ENCODE measurements around the gene MTHFR.
A peak's percentile ranks its signal among the peaks of the same experiment; 100 is the strongest.

Gene MTHFR

DNA sequence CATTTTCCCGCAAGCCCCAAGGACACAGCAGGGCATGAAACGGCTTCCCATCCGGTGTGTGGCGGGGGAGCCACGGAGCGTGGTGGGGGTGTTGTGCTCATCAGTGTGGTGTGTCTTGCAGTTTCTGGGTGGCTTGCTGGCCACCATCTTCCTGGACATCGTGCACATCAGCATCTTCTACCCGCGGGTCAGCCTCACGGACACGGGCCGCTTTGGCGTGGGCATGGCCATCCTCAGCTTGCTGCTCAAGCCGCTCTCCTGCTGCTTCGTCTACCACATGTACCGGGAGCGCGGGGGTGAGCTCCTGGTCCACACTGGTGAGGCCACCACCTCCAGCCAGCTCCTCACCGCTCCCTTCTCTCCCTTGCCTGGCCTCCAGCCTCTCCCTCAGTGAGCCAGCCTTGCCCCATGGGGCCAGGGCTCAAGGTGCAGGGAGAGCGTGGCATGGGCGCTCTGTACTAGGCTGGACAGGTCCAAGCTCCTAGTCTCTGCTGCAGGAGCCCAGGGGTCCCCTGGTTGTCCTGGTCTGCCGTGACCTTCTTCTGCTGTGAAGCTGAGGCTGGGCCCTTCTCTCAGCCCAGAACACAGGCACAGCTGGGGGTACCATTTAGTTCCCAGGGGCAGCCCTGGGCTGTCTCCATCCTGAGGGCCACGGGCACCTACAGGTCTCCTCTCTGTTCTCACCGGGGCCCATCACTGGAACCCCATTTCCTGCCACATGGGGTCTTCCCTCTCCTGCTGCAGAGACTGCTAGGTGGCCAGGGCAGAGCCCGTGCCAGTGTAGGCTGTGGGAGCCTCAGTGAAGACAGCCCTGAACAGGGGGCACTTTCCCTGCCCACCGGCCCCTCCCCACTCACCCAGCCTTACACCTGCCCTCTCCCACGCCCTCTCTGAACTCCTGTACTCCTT lies 57.2 kb downstream of the MTHFR start:
- Mint-ChIP-seq H3K9me3 (no peaks in the 10 kb centered on the region), H3K27ac (peak overlapping the region; percentile 65)

DNA sequence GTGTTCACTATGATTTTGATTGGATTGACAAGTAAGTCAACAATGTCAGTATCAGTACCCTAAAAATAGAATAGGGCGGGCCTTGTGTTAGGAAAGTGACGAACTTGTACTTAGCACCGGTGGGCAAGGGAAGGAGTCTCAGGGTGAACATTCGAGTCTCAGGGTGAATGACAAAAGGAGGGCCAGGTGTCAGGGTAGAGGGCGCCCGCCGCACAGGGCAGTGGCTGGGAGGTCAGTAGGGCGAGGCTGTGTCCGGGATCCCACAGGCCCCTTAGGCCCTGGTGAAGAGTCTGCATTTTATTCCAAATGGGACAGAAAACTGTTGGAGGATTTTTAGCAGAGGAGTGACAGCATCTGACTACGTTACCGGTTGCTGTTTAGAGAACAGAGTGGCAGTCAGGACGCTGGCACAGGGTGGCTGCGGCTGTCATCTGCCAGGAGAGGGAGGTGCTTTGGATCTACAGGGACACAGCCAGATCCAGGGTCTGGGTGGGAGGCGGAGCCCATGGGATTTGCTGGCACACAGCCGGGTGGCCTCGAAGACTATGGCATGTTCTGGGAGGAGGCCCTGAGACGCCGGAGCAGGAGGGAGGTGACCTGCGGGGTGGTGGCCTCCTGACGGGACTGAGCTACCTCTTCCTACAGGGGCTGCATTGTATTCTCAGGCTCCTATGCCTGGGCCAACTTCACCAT lies 58.8 kb downstream of the MTHFR start:
- Mint-ChIP-seq H3K9me3 (no peaks in the 10 kb centered on the region), H3K27ac (no peak overlapping the region), H3K27me3 (no peaks in the 10 kb centered on the region), H3K4me1 (ENCODE audit: low read depth) (peaks cover 17% of the 10 kb centered on the region), H3K4me3 (no peak overlapping the region), H3K36me3 (ENCODE audit: low read depth) (peaks cover 4% of the 10 kb centered on the region)

More for the DNA sequence above, 57.2 kb downstream of the MTHFR start:
- Mint-ChIP-seq H3K4me3 (no peak overlapping the region), H3K27me3 (no peaks in the 10 kb centered on the region), H3K4me1 (ENCODE audit: low read depth) (peaks cover 6% of the 10 kb centered on the region), H3K36me3 (ENCODE audit: low read depth) (peaks cover 4% of the 10 kb centered on the region)

DNA sequence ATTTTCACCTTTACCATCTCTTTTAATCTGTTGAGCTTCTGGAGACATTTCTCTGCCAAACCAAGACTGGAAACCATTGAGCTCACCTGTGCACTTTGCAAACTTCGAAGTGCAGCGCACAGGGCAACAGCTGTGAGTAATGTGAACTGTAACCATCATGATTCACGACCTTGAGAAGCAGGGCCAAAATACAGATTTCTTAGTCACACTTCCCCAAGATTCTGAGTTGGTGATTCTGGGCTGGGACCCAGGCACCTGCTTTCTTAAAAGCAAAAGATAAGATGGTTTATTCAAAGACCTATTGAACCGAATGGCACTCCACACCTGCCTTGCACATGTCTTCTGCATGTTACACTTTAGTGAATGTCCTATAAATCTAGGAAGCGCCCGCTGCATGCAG lies 59.7 kb downstream of the MTHFR start:
- Mint-ChIP-seq H3K4me1 (ENCODE audit: low read depth) (peaks cover 25% of the 10 kb centered on the region), H3K27me3 (no peaks in the 10 kb centered on the region), H3K27ac (no peak overlapping the region), H3K9me3 (no peaks in the 10 kb centered on the region), H3K4me3 (no peak overlapping the region), H3K36me3 (ENCODE audit: low read depth) (peaks cover 4% of the 10 kb centered on the region)

DNA sequence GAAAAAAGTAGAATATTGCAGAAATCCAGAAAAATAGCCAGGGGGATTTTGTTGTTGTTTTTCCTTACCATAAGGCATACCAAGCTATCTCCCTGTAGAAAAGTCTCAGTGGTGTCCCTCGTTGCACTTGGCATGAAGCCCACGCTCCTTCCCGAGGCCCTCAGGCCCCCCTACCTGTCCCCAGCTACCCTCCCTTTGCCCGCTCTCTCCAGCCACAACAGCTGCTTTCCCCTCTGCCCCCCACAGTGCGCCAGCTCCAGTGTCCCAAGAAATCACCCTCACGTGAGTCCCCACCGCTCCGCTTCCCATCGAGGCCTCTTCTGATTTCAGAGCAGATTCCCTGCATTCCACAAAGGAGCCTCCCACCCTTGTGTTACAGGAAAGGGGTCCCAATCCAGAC lies 61.5 kb downstream of the MTHFR start:
- Mint-ChIP-seq H3K36me3 (ENCODE audit: low read depth) (peaks cover 4% of the 10 kb centered on the region), H3K9me3 (no peaks in the 10 kb centered on the region), H3K4me3 (no peak overlapping the region), H3K4me1 (ENCODE audit: low read depth) (peaks cover 43% of the 10 kb centered on the region), H3K27ac (no peak overlapping the region), H3K27me3 (no peaks in the 10 kb centered on the region)

DNA sequence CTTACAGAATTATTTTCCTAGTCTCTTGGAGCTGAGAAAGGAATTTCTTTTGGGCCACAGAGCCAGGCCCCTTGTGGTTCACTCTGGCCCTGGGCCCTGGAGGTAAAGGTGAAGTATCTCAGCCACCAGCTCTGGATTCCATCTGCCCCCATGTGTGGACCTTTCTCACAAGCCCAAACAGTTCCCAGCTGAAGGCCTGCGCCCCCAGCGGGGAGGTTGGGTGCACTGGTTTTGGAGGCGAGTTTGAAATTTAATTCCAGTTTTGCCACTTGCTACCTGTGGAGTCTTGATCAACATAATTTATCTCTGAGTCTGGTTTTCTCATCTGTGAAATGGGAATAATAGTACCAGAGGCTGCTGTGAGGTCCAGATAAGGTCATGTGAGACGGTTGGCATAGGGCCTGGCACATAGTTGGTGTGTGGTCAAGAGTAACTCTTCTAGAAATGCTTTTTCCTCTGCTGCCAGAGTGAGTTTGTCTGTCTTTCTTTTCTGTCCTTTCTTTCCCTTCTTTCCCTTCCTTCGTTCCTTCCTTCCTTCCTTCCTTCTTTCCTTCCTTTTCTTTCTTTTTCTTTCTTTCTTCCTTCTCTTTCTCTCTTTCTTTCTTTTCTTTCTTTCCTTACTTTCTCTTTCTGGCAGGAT lies 63.7 kb downstream of the MTHFR start:
- H3K27me3 Mint-ChIP-seq = no peaks in the 10 kb centered on the region
- H3K36me3 Mint-ChIP-seq (ENCODE audit: low read depth) = peaks cover 4% of the 10 kb centered on the region
- peaks cover 53% of the 10 kb centered on the region for H3K4me1 Mint-ChIP-seq (ENCODE audit: low read depth)
- no peaks in the 10 kb centered on the region for H3K9me3 Mint-ChIP-seq
- no peak overlapping the region for H3K27ac Mint-ChIP-seq
- H3K4me3 Mint-ChIP-seq = no peak overlapping the region

DNA sequence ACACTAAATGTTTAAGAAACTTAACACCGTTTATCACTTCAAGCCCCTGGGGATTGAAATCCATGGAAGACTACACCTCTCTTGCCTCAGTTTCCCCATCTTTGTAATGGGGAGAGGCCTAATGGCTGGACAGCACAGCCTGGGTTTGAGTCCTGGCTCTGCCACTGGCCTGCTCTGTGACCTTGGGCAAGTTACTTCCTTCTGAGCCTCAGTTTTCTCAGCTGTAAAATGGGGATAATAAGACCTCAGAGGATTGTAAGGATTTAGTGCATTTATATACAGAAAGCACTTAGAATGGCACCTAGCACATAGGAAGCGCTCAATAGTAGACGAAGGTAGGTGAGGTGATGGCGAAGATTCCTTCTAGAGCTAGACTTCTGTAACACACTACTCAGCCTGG lies 64.3 kb downstream of the MTHFR start:
- no peak overlapping the region for H3K4me3 Mint-ChIP-seq
- H3K27ac Mint-ChIP-seq = no peak overlapping the region
- H3K4me1 Mint-ChIP-seq (ENCODE audit: low read depth) = peaks cover 58% of the 10 kb centered on the region
- H3K36me3 Mint-ChIP-seq (ENCODE audit: low read depth) = peaks cover 1% of the 10 kb centered on the region
- no peaks in the 10 kb centered on the region for H3K9me3 Mint-ChIP-seq
- no peaks in the 10 kb centered on the region for H3K27me3 Mint-ChIP-seq

DNA sequence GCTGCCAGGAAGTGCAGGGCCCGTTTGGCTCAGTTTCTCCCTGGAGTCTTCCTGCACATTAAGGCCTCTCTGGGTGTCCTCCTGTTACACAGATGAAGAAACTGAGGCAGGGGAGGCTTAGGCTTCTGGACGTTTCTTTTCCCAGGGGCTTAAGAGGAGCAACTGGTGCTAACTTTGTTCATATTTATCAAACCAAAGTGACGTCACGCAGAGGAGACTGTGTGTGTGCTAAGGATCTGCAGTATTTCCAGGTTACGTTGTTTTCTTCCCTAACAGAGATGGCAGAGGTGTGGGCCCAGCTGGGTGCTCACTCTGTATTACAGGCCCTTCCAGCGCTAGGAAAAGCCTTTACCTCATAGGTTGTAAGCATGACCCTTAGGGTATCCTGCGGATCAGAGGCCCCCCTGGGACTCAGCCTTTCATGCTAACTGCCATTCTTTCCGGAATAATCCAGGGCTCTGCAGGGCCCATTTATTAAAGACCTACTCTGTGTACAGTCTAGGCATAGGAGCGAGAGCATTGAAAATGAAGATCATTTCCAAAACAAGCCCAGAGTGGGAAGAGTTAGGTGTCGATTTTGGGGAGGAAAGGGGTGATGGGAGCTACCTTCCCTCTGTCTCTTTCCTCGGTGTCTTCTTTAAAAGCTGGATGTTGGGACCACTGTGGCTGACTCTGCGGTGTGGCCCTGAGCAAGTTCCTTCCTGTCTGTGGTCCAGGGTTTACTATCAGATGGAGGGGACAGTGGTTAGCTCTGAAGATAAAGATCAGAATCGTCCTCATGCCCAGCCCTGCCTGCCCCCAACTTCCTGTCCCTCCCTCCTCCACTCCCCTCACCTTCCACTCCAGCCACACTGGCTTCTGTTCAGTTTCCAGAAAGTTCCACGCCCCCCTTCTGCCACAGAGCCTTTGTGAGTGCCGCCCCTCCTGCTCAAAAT lies 65.2 kb downstream of the MTHFR start:
- H3K4me1 Mint-ChIP-seq (ENCODE audit: low read depth) = peaks cover 64% of the 10 kb centered on the region
- no peaks in the 10 kb centered on the region for H3K27me3 Mint-ChIP-seq
- peak overlapping the region; percentile 65 for H3K27ac Mint-ChIP-seq
- H3K9me3 Mint-ChIP-seq = no peaks in the 10 kb centered on the region
- no peaks in the 10 kb centered on the region for H3K36me3 Mint-ChIP-seq (ENCODE audit: low read depth)
- H3K4me3 Mint-ChIP-seq = peak overlapping the region; percentile 37

DNA sequence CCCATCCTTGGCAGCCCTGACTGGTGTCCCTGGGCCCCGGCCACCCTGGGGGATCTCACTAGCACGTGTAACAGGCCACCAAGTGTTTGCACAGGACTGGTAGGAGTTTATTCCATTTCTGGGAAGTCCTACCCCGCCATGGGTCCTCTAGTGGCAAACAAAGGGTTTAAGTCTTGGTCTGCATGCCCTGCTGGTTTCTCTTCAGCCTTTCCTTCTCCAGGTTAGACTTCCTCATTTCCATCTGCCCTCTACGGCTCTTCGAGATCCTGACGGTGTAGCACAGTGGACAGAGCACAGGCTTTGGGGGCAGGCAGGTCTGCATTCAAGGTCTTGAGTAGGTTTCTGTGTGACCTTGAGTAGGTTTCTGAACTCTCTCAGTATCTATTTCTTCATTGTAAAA lies 67.0 kb downstream of the MTHFR start:
- no peak overlapping the region for H3K27ac Mint-ChIP-seq
- H3K4me1 Mint-ChIP-seq (ENCODE audit: low read depth) = peaks cover 68% of the 10 kb centered on the region

DNA sequence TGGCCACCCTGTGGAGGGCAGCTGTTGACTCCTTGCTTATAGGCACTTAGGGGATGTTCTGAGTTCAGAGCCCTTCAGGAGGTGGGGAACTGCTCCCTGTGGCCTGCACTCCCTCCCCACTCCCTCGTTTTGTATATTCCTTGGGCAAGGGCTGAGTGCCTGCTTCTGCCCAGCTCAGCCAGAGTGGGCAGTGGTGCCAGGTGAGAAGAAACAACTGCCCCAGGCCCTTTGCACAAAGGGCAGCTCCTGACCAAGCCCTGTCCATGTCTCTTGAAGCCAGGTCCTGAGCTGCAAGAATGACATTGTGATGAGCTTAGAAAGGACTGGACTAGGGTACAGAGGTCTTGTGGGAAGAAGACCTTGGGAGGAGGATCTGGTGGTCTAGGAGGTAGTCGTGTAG lies 67.7 kb downstream of the MTHFR start:
- no peak overlapping the region for H3K4me3 Mint-ChIP-seq
- no peak overlapping the region for H3K27ac Mint-ChIP-seq

More for the DNA sequence above, 67.0 kb downstream of the MTHFR start:
- no peaks in the 10 kb centered on the region for H3K27me3 Mint-ChIP-seq
- H3K4me3 Mint-ChIP-seq = no peak overlapping the region
- H3K36me3 Mint-ChIP-seq (ENCODE audit: low read depth) = no peaks in the 10 kb centered on the region
- no peaks in the 10 kb centered on the region for H3K9me3 Mint-ChIP-seq

DNA sequence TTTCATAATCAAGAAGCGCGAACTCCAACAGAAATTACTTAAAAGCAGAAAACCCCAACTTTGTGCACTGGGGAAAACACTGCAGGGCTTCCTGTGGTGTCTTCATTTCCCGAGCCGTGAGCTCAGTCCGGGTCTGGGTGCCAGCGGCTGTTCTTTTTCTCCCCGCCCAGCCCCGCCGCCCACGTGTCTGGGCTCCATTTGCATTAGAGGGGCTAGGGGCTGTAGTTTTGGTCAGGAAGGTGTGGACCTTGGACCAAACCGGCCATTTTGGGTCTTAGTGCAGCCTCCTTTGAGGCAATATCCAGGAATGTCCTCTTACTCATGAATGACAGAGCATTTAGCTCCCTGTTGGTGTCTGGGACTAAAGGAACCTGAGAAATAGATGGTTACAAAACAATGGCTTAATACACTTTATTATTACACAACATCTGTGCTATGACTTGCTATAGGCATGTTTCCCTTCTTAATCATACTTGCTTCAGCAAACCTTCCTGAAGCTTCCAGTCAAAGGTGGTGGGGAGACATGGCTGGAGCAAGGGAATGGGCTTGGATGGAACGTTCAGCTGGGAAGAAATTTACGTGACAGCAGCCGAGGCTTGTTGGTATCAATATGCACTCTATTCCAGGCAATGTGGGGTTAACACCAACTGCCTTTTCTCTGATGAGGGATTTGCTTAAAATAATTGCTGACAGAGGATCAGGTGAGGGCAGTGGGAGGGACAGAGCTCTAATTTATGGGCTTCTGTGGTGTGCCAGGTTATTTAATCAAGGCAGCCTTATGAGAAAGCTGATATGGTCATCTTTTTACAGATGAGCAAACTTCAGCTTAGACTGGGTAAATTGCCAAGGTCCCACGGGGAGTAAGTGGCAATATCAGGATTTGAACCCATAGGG lies 68.8 kb downstream of the MTHFR start:
- H3K9me3 Mint-ChIP-seq = no peaks in the 10 kb centered on the region
- peaks cover 76% of the 10 kb centered on the region for H3K4me1 Mint-ChIP-seq (ENCODE audit: low read depth)
- no peaks in the 10 kb centered on the region for H3K36me3 Mint-ChIP-seq (ENCODE audit: low read depth)
- no peaks in the 10 kb centered on the region for H3K27me3 Mint-ChIP-seq
- no peak overlapping the region for H3K27ac Mint-ChIP-seq
- peak overlapping the region; percentile 93 for H3K4me3 Mint-ChIP-seq

More for the DNA sequence above, 67.7 kb downstream of the MTHFR start:
- H3K4me1 Mint-ChIP-seq (ENCODE audit: low read depth) = peaks cover 75% of the 10 kb centered on the region
- no peaks in the 10 kb centered on the region for H3K9me3 Mint-ChIP-seq
- no peaks in the 10 kb centered on the region for H3K27me3 Mint-ChIP-seq
- no peaks in the 10 kb centered on the region for H3K36me3 Mint-ChIP-seq (ENCODE audit: low read depth)

DNA sequence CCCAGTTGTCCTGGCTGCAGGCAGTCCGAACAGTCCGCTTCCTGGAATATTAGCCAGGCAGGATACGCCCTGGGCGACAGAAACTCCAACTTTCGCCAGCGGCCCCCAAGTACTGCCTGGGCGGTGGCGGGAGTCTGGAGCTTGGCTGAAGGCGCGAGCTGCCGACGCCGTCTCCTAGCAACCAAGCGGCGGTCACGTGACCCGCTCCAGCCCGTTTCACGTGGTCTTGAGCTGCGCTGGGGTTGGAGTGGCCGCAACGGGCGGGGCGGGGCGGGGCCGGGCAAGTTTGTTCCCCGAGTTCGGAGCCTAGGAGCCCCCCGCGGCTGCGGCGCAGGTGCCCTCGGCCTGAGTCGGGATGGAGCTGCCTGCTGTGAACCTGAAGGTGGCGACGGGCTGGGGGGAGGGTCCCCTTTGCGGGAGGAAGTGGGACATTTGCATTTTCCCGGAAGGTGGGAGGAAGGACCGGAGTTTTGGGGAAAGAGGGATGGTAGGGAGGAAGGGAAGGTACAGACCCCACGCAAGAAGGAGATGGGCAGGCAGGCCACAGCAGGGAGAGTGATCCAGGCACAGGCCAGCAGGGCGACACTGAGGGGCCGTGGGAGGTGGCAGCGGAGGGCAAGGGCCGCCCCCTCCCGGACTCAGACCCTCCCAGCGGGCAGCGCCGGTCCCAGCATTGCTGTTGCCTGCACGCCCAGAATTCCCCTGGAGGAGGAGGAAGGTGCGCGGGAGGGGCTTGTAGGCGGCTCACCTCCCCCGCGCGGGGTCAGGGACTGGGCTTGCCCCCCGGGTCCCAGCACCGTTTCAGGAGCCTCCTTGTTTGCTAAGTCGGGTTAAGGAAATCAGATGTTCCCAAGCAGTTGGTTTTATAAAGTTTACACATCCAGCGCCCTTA lies 69.7 kb downstream of the MTHFR start, which contains the start of gene AGTRAP:
AGTRAP (plus strand) TSS at position 283 of the 892 bp plus-strand sequence; CDS start at position 356, 73 bp downstream.
- no peaks in the 10 kb centered on the region for H3K27me3 Mint-ChIP-seq
- peak within 1 kb of the TSS; percentile 93 for H3K4me3 Mint-ChIP-seq
- H3K4me1 Mint-ChIP-seq (ENCODE audit: low read depth) = peaks cover 76% of the 10 kb centered on the region
- no peaks in the 10 kb centered on the region for H3K9me3 Mint-ChIP-seq
- H3K27ac Mint-ChIP-seq = peak within 1 kb of the TSS; percentile 86
- H3K36me3 Mint-ChIP-seq (ENCODE audit: low read depth) = no peaks in the 10 kb centered on the region

All from stimulated activated naive CD8-positive, alpha-beta T cell treated with anti-CD3 and anti-CD28 coated beads, Interleukin-15, Interleukin-2, amounts not matched to agents 100 ng/mL and 50 ng/mL, for 24 hours (primary cell).